HepG2 (cell line): Measurements from ENCODE around the gene SBK1. TPM values are rescaled to one million over a fixed set of nuclear protein-coding genes. Genes with fewer than 3 reads are reported as not detected.

Experiments used
- AKAP8 ChIP-seq: sonication (generic); formaldehyde crosslinking; IDR thresholded peaks from 2 replicates; pipeline ENCODE4 v1.5.1; 2020; ENCODE audit warnings: mild to moderate bottlenecking, missing genetic modification reagents
- CBX1 ChIP-seq: IDR thresholded peaks from one replicate; pipeline ENCODE4 v1.6.1; 2016; ENCODE audit warnings: antibody characterized with exemption, low read depth
- CENPT ChIP-seq: sonication (generic); formaldehyde crosslinking; IDR thresholded peaks from 2 replicates; pipeline ENCODE4 v1.8.0; 2022; ENCODE audit warnings: low read depth, mild to moderate bottlenecking, moderate library complexity, missing genetic modification reagents
- ETV6 ChIP-seq: sonication (generic); formaldehyde crosslinking; conservative IDR thresholded peaks from 2 replicates; pipeline ENCODE4 v1.4.0; 2020; ENCODE audit warnings: missing genetic modification reagents
- FOXK1 ChIP-seq: sonication (generic); formaldehyde crosslinking; IDR thresholded peaks from 2 replicates; pipeline ENCODE4 v1.4.0; 2020; ENCODE audit warnings: low read depth, missing genetic modification reagents, borderline replicate concordance
- HCFC1 ChIP-seq: fragments of 150-350 bp; IDR thresholded peaks from 2 replicates; pipeline ENCODE4 v1.6.1; 2014; ENCODE audit warnings: low read depth, low read length
- HHEX ChIP-seq: IDR thresholded peaks from 2 replicates; pipeline ENCODE4 v1.6.1; 2016; ENCODE audit warnings: control low read depth
- IKZF4 ChIP-seq: sonication (generic); formaldehyde crosslinking; IDR thresholded peaks from 2 replicates; pipeline ENCODE4 v1.5.1; 2020; ENCODE audit warnings: borderline replicate concordance, mild to moderate bottlenecking, low read depth, missing genetic modification reagents; ENCODE audit errors: not compliant biosample characterization
- IRF2 ChIP-seq: IDR thresholded peaks from 2 replicates; pipeline ENCODE4 v1.6.1; 2018; ENCODE audit warnings: missing genetic modification reagents, missing compliant biosample characterization
- JDP2 ChIP-seq: sonication (generic); formaldehyde crosslinking; IDR thresholded peaks from 2 replicates; pipeline ENCODE4 v1.8.1; 2022; ENCODE audit warnings: missing genetic modification reagents, borderline replicate concordance
- KLF16 ChIP-seq, 2 experiments: sonication (generic) in 1 of 2; formaldehyde crosslinking in 1 of 2; IDR thresholded peaks; 2 replicates each; pipeline versions ENCODE4 v1.6.1 to v1.8.0; 2016 to 2023; ENCODE audit warnings: missing genetic modification reagents in 2 of 2, missing compliant biosample characterization in 1 of 2
- NFIB ChIP-seq: sonication (generic); formaldehyde crosslinking; IDR thresholded peaks from 2 replicates; pipeline ENCODE4 v1.9.0; 2021; ENCODE audit warnings: missing genetic modification reagents, mild to moderate bottlenecking, borderline replicate concordance
- PPARG ChIP-seq: conservative IDR thresholded peaks from 2 replicates; pipeline ENCODE4 v1.6.1; 2016; ENCODE audit warnings: missing biosample characterization, missing genetic modification reagents
- RBM22 ChIP-seq: fragments of 200-400 bp; formaldehyde crosslinking; optimal IDR thresholded peaks from 2 replicates; pipeline ENCODE3; 2017; ENCODE audit warnings: mild to moderate bottlenecking, low read length, moderate library complexity
- RFX3 ChIP-seq: IDR thresholded peaks from 2 replicates; pipeline ENCODE4 v1.6.1; 2016; ENCODE audit warnings: missing biosample characterization, missing genetic modification reagents
- SIN3B ChIP-seq: fragments of 150-350 bp; IDR thresholded peaks from 2 replicates; pipeline ENCODE4 v1.6.1; 2014; ENCODE audit warnings: low read length
- SMAD9 ChIP-seq: sonication (generic); formaldehyde crosslinking; IDR thresholded peaks from 2 replicates; pipeline ENCODE4 v1.5.1; 2020; ENCODE audit warnings: mild to moderate bottlenecking, missing genetic modification reagents
- SNAPC2 ChIP-seq: sonication (generic); formaldehyde crosslinking; IDR thresholded peaks from 2 replicates; pipeline ENCODE4 v1.8.1; 2022; ENCODE audit warnings: mild to moderate bottlenecking, missing genetic modification reagents
- TAF1 ChIP-seq: sonication (generic); formaldehyde crosslinking; IDR thresholded peaks from 2 replicates; pipeline ENCODE4 v1.4.0; 2020; ENCODE audit warnings: missing genetic modification reagents
- ZNF260 ChIP-seq: sonication (generic); formaldehyde crosslinking; IDR thresholded peaks from 2 replicates; pipeline ENCODE4 v1.4.0; 2020; ENCODE audit warnings: missing genetic modification reagents, low read depth, mild to moderate bottlenecking, borderline replicate concordance
- ZNF574 ChIP-seq: sonication (generic); formaldehyde crosslinking; IDR thresholded peaks from 2 replicates; pipeline ENCODE4 v1.4.0; 2020; ENCODE audit warnings: missing genetic modification reagents
- ZNF629 ChIP-seq: sonication (generic); formaldehyde crosslinking; conservative IDR thresholded peaks from 2 replicates; pipeline ENCODE4 v1.5.0; 2020; ENCODE audit warnings: missing genetic modification reagents
- ZNF672 ChIP-seq: sonication (generic); formaldehyde crosslinking; IDR thresholded peaks from 2 replicates; pipeline ENCODE4 v1.8.1; 2022; ENCODE audit warnings: missing genetic modification reagents
- ZNF678 ChIP-seq: sonication (generic); formaldehyde crosslinking; IDR thresholded peaks from 2 replicates; pipeline ENCODE4 v1.4.0; 2020; ENCODE audit warnings: mild to moderate bottlenecking, missing genetic modification reagents
- ZNF773 ChIP-seq: sonication (generic); formaldehyde crosslinking; IDR thresholded peaks from 2 replicates; pipeline ENCODE4 v1.4.0; 2020; ENCODE audit warnings: missing genetic modification reagents, borderline replicate concordance
- ZNF850 ChIP-seq: sonication (generic); formaldehyde crosslinking; conservative IDR thresholded peaks from 2 replicates; pipeline ENCODE4 v1.9.0; 2021; ENCODE audit warnings: mild to moderate bottlenecking, missing genetic modification reagents
- polyA plus RNA-seq, 8 experiments: library from polyadenylated mRNA; depleted of rRNA in 3 of 8; stranded (reverse) in 7 of 8; unstranded in 1 of 8; fragments of >200 nt; fragmentation: Illumina TruSeq in 4 of 8; extraction: Trizol in 4 of 8; gene quantifications; 2 replicates each; pipeline versions ENCODE4 v1.2.1 to v1.2.3, GENCODE V29; 2011 to 2016; ENCODE audit warnings: low read depth in 4 of 8, missing spikeins in 1 of 8, mixed read lengths in 1 of 8; ENCODE audit not compliant: insufficient read depth in 1 of 8
- total RNA-seq, 5 experiments: library from RNA; depleted of rRNA; stranded (reverse); fragments of >200 nt; fragmentation: Illumina TruSeq; extraction: Trizol; gene quantifications; 2 replicates each; pipeline ENCODE4 v1.2.3, GENCODE V29; 2016; ENCODE audit warnings: low read depth in 1 of 5

Gene SBK1
- total and polyA plus RNA-seq, 2 of the 13 experiments (the other 11 are each of a cell fraction or from before 2014, with no cell fraction given): 0.15 to 0.17 TPM

- no peak for TF ChIP-seq ZNF678
- TF ChIP-seq FOXK1 (CRISPR knock-in tag): 0 out of 2 replicates have a peak, but pooled peaks have one; percentile 17
- no peak for TF ChIP-seq ZNF672 (CRISPR knock-in tag)
- peak; percentile 50 for TF ChIP-seq CBX1
- peak; percentile 79; the same call in 1 of the 2 replicates for TF ChIP-seq ETV6 (CRISPR knock-in tag)
- TF ChIP-seq KLF16 (CRISPR knock-in tag; IDR thresholded peaks at IDR 0.05): peak in 1 of 2 experiments; percentile 88; a peak in 2 of 4 replicates
- TF ChIP-seq AKAP8: no peak
- no peak for TF ChIP-seq SNAPC2 (CRISPR knock-in tag)
- TF ChIP-seq HHEX (CRISPR knock-in tag): no peak
- peak; percentile 45; the same call in 1 of the 2 replicates for TF ChIP-seq PPARG
- no peak for TF ChIP-seq NFIB (CRISPR knock-in tag)
- TF ChIP-seq ZNF850 (CRISPR knock-in tag): no peak
- TF ChIP-seq IKZF4 (CRISPR knock-in tag): peak; percentile 35
- TF ChIP-seq ZNF260 (CRISPR knock-in tag): no peak
- TF ChIP-seq RBM22: no peak
- TF ChIP-seq RFX3 (CRISPR knock-in tag): no peak
- peak; percentile 66; the same call in 1 of the 2 replicates for TF ChIP-seq ZNF574 (CRISPR knock-in tag)
- peak; percentile 46; the same call in 1 of the 2 replicates for TF ChIP-seq SIN3B
- no peak for TF ChIP-seq ZNF773
- TF ChIP-seq JDP2 (CRISPR knock-in tag): no peak
- TF ChIP-seq CENPT (CRISPR knock-in tag): no peak
- TF ChIP-seq TAF1 (CRISPR knock-in tag): peak; percentile 40; the same call in 1 of the 2 replicates
- TF ChIP-seq IRF2 (CRISPR knock-in tag): peak; percentile 66; the same call in 1 of the 2 replicates
- no peak for TF ChIP-seq SMAD9 (CRISPR knock-in tag)
- no peak for TF ChIP-seq HCFC1
- TF ChIP-seq ZNF629: peak; percentile 91
Observed at GRCh38 chr16:28277537-28278388, 14.6 kb upstream of the SBK1 start (continued).
